ENCODE results near the gene TBC1D8. TPM values are rescaled to one million over a fixed set of nuclear protein-coding genes. Genes with fewer than 3 reads are reported as not detected.

TBC1D8 gene
- total and polyA plus RNA-seq, 2 of the 13 experiments (the other 11 are each of a cell fraction or from before 2014, with no cell fraction given): 45.1 to 95.4 TPM

DNA sequence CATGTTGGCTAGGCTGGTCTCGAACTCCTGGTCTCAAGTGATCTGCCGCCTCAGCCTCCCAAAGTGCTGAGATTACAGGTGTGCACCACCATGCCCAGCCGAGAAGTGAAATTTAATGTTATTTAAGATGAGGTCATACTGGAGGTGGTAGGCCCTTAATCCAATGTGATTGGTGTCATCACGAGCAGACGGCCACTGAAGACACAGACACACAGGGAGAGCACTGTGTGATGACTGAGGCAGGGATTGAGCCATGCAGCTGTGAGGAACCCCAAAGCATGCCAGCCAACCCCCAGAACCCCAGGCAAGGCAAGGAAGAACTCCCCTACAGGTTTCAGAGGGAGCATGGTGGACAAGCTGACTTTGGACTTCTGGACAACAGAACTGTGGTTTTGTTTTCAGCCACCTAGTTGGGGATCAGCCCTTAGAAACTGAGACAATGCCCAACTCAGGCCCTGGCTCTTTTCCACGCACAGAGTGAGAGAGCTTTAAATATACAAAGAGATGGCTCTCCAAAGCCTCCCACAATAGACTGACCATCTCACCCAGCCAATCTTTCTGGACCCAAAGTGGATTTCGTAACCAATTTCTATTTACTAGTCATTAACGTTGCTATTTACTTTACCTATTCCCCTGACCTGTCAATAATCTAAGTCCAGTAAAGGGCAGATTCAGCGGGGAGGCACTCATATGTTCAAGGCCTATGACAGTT, 34.2 kb downstream of the TBC1D8 start (continued):
- TF ChIP-seq, protein P1, sequence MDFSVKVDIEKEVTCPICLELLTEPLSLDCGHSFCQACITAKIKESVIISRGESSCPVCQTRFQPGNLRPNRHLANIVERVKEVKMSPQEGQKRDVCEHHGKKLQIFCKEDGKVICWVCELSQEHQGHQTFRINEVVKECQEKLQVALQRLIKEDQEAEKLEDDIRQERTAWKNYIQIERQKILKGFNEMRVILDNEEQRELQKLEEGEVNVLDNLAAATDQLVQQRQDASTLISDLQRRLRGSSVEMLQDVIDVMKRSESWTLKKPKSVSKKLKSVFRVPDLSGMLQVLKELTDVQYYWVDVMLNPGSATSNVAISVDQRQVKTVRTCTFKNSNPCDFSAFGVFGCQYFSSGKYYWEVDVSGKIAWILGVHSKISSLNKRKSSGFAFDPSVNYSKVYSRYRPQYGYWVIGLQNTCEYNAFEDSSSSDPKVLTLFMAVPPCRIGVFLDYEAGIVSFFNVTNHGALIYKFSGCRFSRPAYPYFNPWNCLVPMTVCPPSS (IDR thresholded peaks at IDR 0.05): no peak
- TF ChIP-seq ZNF572 (CRISPR knock-in tag; IDR thresholded peaks at IDR 0.05) (no peak), AKAP8 (CRISPR knock-in tag; IDR thresholded peaks at IDR 0.05) (peak; percentile 80; the same call in 1 of the 2 replicates), IRF2 (CRISPR knock-in tag; IDR thresholded peaks at IDR 0.05) (peak; percentile 93), ZNF761 (CRISPR knock-in tag; conservative IDR thresholded peaks at IDR 0.05) (0 out of 2 replicates have a peak, but pooled peaks have one; percentile 54), SP2 (CRISPR knock-in tag; IDR thresholded peaks at IDR 0.05) (no peak), GPN1 (CRISPR knock-in tag; IDR thresholded peaks at IDR 0.05; ENCODE audit: borderline replicate concordance) (no peak), PBX3 (CRISPR knock-in tag; IDR thresholded peaks at IDR 0.05; ENCODE audit: borderline replicate concordance) (no peak), FLYWCH1 (CRISPR knock-in tag; IDR thresholded peaks at IDR 0.05) (no peak), BCL3 (CRISPR knock-in tag; IDR thresholded peaks at IDR 0.05) (peak; percentile 48; the same call in 1 of the 2 replicates), ZNF776 (CRISPR knock-in tag; IDR thresholded peaks at IDR 0.05) (no peak), DPF2 (CRISPR knock-in tag; IDR thresholded peaks at IDR 0.05; ENCODE audit: borderline replicate concordance, low read depth) (peak; percentile 99), KLF11 (CRISPR knock-in tag; IDR thresholded peaks at IDR 0.05) (peak; percentile 36; the same call in 1 of the 2 replicates), ZNF235 (CRISPR knock-in tag; IDR thresholded peaks at IDR 0.05; ENCODE audit: borderline replicate concordance) (no peak), ZNF709 (CRISPR knock-in tag; IDR thresholded peaks at IDR 0.05) (peak; percentile 57; the same call in 1 of the 2 replicates), ZNF549 (CRISPR knock-in tag; IDR thresholded peaks at IDR 0.05) (no peak), HMGA1 (CRISPR knock-in tag; conservative IDR thresholded peaks at IDR 0.05) (no peak), ZBTB21 (CRISPR knock-in tag; IDR thresholded peaks at IDR 0.05) (peak; percentile 14; the same call in 1 of the 2 replicates), DNMT1 (CRISPR knock-in tag; IDR thresholded peaks at IDR 0.05) (no peak), ZNF577 (CRISPR knock-in tag; IDR thresholded peaks at IDR 0.05; ENCODE audit: borderline replicate concordance, low read depth) (no peak), SP5 (CRISPR knock-in tag; IDR thresholded peaks at IDR 0.05; ENCODE audit: borderline replicate concordance, low read depth) (peak; percentile 92)
- TF ChIP-seq, protein P2, sequence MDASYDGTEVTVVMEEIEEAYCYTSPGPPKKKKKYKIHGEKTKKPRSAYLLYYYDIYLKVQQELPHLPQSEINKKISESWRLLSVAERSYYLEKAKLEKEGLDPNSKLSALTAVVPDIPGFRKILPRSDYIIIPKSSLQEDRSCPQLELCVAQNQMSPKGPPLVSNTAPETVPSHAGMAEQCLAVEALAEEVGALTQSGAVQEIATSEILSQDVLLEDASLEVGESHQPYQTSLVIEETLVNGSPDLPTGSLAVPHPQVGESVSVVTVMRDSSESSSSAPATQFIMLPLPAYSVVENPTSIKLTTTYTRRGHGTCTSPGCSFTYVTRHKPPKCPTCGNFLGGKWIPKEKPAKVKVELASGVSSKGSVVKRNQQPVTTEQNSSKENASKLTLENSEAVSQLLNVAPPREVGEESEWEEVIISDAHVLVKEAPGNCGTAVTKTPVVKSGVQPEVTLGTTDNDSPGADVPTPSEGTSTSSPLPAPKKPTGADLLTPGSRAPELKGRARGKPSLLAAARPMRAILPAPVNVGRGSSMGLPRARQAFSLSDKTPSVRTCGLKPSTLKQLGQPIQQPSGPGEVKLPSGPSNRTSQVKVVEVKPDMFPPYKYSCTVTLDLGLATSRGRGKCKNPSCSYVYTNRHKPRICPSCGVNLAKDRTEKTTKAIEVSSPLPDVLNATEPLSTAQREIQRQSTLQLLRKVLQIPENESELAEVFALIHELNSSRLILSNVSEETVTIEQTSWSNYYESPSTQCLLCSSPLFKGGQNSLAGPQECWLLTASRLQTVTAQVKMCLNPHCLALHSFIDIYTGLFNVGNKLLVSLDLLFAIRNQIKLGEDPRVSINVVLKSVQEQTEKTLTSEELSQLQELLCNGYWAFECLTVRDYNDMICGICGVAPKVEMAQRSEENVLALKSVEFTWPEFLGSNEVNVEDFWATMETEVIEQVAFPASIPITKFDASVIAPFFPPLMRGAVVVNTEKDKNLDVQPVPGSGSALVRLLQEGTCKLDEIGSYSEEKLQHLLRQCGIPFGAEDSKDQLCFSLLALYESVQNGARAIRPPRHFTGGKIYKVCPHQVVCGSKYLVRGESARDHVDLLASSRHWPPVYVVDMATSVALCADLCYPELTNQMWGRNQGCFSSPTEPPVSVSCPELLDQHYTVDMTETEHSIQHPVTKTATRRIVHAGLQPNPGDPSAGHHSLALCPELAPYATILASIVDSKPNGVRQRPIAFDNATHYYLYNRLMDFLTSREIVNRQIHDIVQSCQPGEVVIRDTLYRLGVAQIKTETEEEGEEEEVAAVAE (CRISPR knock-in tag; IDR thresholded peaks at IDR 0.05; ENCODE audit: borderline replicate concordance): no peak; the same call in 1 of the 2 replicates

Data from HepG2 (cell line).